PC-9 (cell line): ENCODE results near the gene RBM5. TPM values are rescaled to one million over a fixed set of nuclear protein-coding genes. Genes with fewer than 3 reads are reported as not detected.

Experiments
- BruUV-seq: library from RNA; stranded (reverse); fragments of 400-500 nt; replicated peaks from 2 replicates; lab custom pipeline; 2021; lab: Mats Ljungman, UMichigan
- CTCF ChIA-PET: fragments of 300-600 bp; sonication (Branson Sonifier 250); formaldehyde crosslinking; loops from one replicate; lab custom pipeline; 2022; ENCODE audit warnings: antibody characterized with exemption; lab: Charles Lee
- POLR2A ChIA-PET: fragments of 300-600 bp; sonication (Branson Sonifier 250); formaldehyde crosslinking; loops from one replicate; lab custom pipeline; 2022; ENCODE audit warnings: antibody characterized with exemption; ENCODE audit not compliant: unreplicated experiment; lab: Charles Lee
- DNase-seq, 2 experiments: peaks; one replicate each; pipeline versions ENCODE4 v3.0.0 to v3.0.0-alpha.2; 2015 to 2022; ENCODE audit warnings: mixed read lengths in 1 of 2
- H2AFZ ChIP-seq: fragments of 200-600 bp; sonication (generic); 2 replicates; pipeline ENCODE4 v1.8.1; 2017; ENCODE audit warnings: antibody characterized with exemption
- H3F3A ChIP-seq: fragments of 200-600 bp; sonication (generic); 2 replicates; pipeline ENCODE4 v1.8.1; 2017; ENCODE audit warnings: antibody characterized with exemption, mild to moderate bottlenecking, low read depth; ENCODE audit not compliant: insufficient read depth
- H3K27ac ChIP-seq: fragments of 200-600 bp; sonication (generic); 2 replicates; pipeline ENCODE4 v1.6.1; 2016; ENCODE audit warnings: mixed run types
- H3K27me3 ChIP-seq: fragments of 200-600 bp; sonication (generic); 2 replicates; pipeline ENCODE4 v1.6.1; 2016; ENCODE audit warnings: low read depth, mixed run types; ENCODE audit not compliant: insufficient read depth
- H3K36me3 ChIP-seq: fragments of 200-600 bp; sonication (generic); 2 replicates; pipeline ENCODE4 v1.6.1; 2016; ENCODE audit warnings: low read depth, mixed run types
- H3K4me1 ChIP-seq: fragments of 200-600 bp; sonication (generic); replicated peaks from 2 replicates; pipeline ENCODE4 v1.6.1; 2016; ENCODE audit warnings: mixed run types; ENCODE audit not compliant: insufficient read depth
- H3K4me2 ChIP-seq: fragments of 200-600 bp; sonication (generic); 2 replicates; pipeline ENCODE4 v1.6.1; 2017; ENCODE audit warnings: mixed run types
- H3K4me3 ChIP-seq: fragments of 200-600 bp; sonication (generic); 2 replicates; pipeline ENCODE4 v1.6.1; 2016; ENCODE audit warnings: mixed run types
- H3K79me2 ChIP-seq: fragments of 200-600 bp; sonication (generic); 2 replicates; pipeline ENCODE4 v1.6.1; 2017; ENCODE audit warnings: low read depth, mixed run types
- H3K9me2 ChIP-seq: fragments of 200-600 bp; sonication (generic); 2 replicates; pipeline ENCODE4 v1.8.1; 2017; ENCODE audit warnings: mild to moderate bottlenecking; ENCODE audit not compliant: insufficient read depth
- H3K9me3 ChIP-seq: fragments of 200-600 bp; sonication (generic); 2 replicates; pipeline ENCODE4 v1.8.1; 2016; ENCODE audit warnings: low read depth; ENCODE audit not compliant: insufficient read depth
- H4K20me1 ChIP-seq: fragments of 200-600 bp; sonication (generic); 2 replicates; pipeline ENCODE4 v1.8.1; 2017; ENCODE audit not compliant: insufficient read depth
- CTCF ChIP-seq: fragments of 200-600 bp; sonication (generic); conservative IDR thresholded peaks from 2 replicates; pipeline ENCODE4 v1.6.1; 2017; ENCODE audit warnings: mixed run types, antibody characterized with exemption, mild to moderate bottlenecking, moderate library complexity
- EZH2 ChIP-seq: fragments of 200-600 bp; sonication (generic); IDR thresholded peaks from 2 replicates; pipeline ENCODE4 v1.8.0; 2017; ENCODE audit warnings: antibody characterized with exemption, low read depth
- intact Hi-C: fragments of 100-400 bp; cut with micrococcal nuclease; formaldehyde crosslinking; loops from one replicate; pipeline ENCODE4 v1.10.0; 2022; ENCODE audit not compliant: unreplicated experiment
- total RNA-seq: library from RNA; stranded (reverse); gene quantifications from 2 replicates; pipeline ENCODE4 v1.2.3, GENCODE V29; 2021

Gene RBM5
- total RNA-seq, 1 experiment from 2014 or later: 87.7 TPM

DNA sequence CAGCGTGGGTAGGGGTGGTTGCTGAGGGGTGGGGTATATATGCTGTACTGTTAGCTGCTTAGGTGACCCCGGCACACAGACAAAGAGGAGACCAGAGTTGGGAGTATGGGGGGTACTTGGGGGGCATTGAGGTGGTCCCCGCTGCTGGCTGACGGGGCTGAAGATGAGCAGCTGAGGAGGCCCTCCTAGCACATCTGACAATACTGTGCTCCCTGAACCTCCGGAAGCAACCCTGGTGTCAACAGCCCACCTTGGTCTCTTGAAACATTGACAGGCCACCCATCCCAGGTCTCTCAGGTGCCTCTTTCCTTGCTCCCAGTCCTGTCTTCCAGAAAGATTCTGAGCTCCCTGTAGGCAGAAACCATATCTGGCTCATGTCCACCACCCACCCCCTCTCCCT lies 47.2 kb downstream of the RBM5 start:
- intact Hi-C loops: no loop called here
- CTCF ChIA-PET: interaction anchor here (0.6 to 0.7 kb wide), 2 partner anchors 71 to 148 kb away, joined by 3 to 14 read pairs; no protein-coding TSS in a partner anchor
- BruUV-seq: no TSS peak

DNA sequence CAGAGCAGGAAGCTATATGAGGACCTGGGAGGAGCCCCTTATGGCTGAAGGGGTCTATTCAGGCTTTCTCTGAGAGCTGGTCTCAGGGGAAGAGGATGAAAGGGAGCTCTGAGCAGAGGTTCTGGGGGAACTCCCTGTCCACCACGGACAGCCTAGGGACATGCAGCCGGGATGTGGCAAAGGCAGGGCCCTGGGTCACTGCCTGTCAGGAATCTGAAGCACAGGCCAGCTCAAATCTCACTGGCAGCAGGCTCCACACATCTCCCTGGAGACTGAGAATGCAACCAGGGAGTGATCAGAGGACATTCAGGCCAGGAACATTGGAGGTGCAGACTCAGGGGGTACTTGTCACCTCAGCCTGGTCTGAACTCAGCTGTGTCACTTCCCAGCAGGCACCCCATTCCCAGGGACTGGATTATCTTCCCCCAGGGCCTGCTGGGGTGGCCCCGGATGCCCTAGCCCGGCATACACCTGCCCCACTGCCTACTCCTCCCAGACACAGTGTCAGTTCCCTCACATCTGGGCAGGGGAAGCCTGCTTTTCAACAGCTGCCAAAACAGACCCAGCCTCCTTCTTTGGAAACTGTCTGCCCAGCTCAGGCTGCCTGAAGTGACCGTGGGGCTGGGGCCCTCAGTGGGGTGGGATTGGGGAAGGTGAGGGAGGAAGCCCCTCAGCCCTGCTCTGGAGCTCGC lies 48.1 kb downstream of the RBM5 start:
- POLR2A ChIA-PET: interaction anchor here (0.5 kb wide), 1 partner anchor 288 kb away, joined by 8 read pairs; no protein-coding TSS in a partner anchor
- Histone ChIP-seq H3K9me2 (no peaks in the 10 kb centered on the region), H3K27me3 (no peaks in the 10 kb centered on the region), H3K4me2 (no peak overlapping the region), H3K9me3 (no peaks in the 10 kb centered on the region), H3K36me3 (no peaks in the 10 kb centered on the region), H3F3A (no peaks in the 10 kb centered on the region), H3K4me1 (peaks cover 6% of the 10 kb centered on the region; the same call in 1 of the 2 replicates), H3K27ac (no peak overlapping the region), H3K79me2 (no peaks in the 10 kb centered on the region), H4K20me1 (no peaks in the 10 kb centered on the region), H3K4me3 (no peak overlapping the region), H2AFZ (no peak overlapping the region)
- TF ChIP-seq CTCF (no peak), EZH2 (no peak)
- intact Hi-C loops: no loop called here
- BruUV-seq: no TSS peak
- DNase-seq: no peak
- CTCF ChIA-PET: interaction anchor here (0.6 to 0.7 kb wide), 2 partner anchors 70 to 147 kb away, joined by 3 to 14 read pairs; no protein-coding TSS in a partner anchor

More for the DNA sequence above, 47.2 kb downstream of the RBM5 start:
- no peaks in the 10 kb centered on the region for H3K9me2 ChIP-seq
- H3K4me2 ChIP-seq: no peak overlapping the region
- no peaks in the 10 kb centered on the region for H3K36me3 ChIP-seq
- no peak overlapping the region for H2AFZ ChIP-seq
- POLR2A ChIA-PET: interaction anchor here (0.5 kb wide), 1 partner anchor 287 kb away, joined by 8 read pairs; no protein-coding TSS in a partner anchor
- no peaks in the 10 kb centered on the region for H3K9me3 ChIP-seq
- H3K27ac ChIP-seq: no peak overlapping the region
- peaks cover 6% of the 10 kb centered on the region; the same call in 1 of the 2 replicates for H3K4me1 ChIP-seq
- no peaks in the 10 kb centered on the region for H3K27me3 ChIP-seq
- H3K4me3 ChIP-seq: no peak overlapping the region
- H3F3A ChIP-seq: no peaks in the 10 kb centered on the region
- no peak for DNase-seq
- TF ChIP-seq CTCF: no peak
- TF ChIP-seq EZH2: no peak
- no peaks in the 10 kb centered on the region for H4K20me1 ChIP-seq
- H3K79me2 ChIP-seq: no peaks in the 10 kb centered on the region

- intact Hi-C loops: no loop called here
- no peaks in the 10 kb centered on the region for H3K27me3 ChIP-seq
- no peak overlapping the region for H3K4me2 ChIP-seq
- no peaks in the 10 kb centered on the region for H3K9me3 ChIP-seq
- H3K4me3 ChIP-seq: no peak overlapping the region
- no peaks in the 10 kb centered on the region for H3K9me2 ChIP-seq
- no peaks in the 10 kb centered on the region for H3K79me2 ChIP-seq
- no peaks in the 10 kb centered on the region for H4K20me1 ChIP-seq
- no TSS peak for BruUV-seq
- no peak for DNase-seq
- POLR2A ChIA-PET: no interaction called here
- no peak for TF ChIP-seq CTCF
- TF ChIP-seq EZH2: no peak
- H3F3A ChIP-seq: no peaks in the 10 kb centered on the region
- no peak overlapping the region for H3K27ac ChIP-seq
- CTCF ChIA-PET: interaction anchor here (0.6 kb wide), 1 partner anchor 208 kb away, joined by 3 read pairs; no protein-coding TSS in a partner anchor
- no peaks in the 10 kb centered on the region for H3K36me3 ChIP-seq
- H3K4me1 ChIP-seq: peaks cover 6% of the 10 kb centered on the region; the same call in 1 of the 2 replicates
- no peak overlapping the region for H2AFZ ChIP-seq
These were observed 48.8 kb downstream of the RBM5 start for GRCh38 chr3:50137531-50137930.
